Esophagus squamous epithelium (tissue), 4 donors: ENCODE data around the gene MAN2A2.

Source experiments
- POLR2A ChIP-seq, 4 donors: fragments of 450-650 bp; IDR thresholded peaks; one replicate each; pipeline ENCODE4 v1.6.1; 2017; ENCODE audit warnings: antibody characterized with exemption in 4 of 4, mild to moderate bottlenecking in 4 of 4, moderate library complexity in 3 of 4
- TF ChIP-seq, protein P1 (sequence below), 6 experiments: fragments of 450-650 bp in 4 of 6; fragments of 200-600 bp in 2 of 6; sonication (generic) in 2 of 6; IDR thresholded peaks; one replicate each; pipeline ENCODE4 v1.5.1; 2016 to 2019; ENCODE audit warnings: antibody characterized with exemption in 6 of 6, mild to moderate bottlenecking in 4 of 6, moderate library complexity in 4 of 6

DNA sequence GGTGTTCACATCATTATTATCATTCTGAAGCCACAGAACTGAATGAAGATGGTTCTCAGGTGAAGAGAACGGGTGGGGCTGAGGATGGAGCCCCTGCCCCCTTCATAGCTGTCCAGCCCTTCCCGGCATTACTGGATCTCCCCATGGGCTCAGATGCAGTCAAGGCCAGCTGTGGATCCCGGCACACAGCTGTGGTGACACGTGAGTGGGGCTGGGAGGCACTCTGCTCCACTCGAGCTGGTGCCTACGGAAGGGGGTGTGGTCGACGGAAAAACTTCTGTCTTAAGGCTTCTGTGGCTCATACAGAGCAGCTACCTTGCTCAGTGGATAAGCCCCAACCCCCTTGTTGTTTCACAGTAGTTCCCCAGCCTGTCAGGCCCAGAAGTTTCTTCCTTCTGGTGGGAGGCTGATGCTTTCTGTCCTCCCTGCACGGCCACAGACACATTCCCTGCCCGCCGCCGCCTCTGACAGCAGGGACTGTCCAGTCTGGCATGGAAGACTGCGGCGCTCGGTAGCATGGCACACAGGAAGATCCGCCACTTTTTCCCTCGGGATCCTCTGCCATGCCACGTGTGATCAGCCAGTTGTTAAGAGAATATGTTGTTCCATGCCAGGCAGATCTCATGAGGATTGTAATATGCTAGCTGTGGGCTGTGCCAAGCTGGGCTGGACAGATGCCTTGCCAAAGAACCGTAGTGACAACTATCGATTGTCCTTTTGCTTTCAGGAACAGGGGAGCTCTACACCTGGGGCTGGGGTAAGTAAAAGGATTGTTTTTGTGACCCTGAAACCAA is 57.4 kb downstream of the MAN2A2 start:
- no peak for TF ChIP-seq POLR2A (IDR thresholded peaks at IDR 0.05)
- TF ChIP-seq, protein P1, sequence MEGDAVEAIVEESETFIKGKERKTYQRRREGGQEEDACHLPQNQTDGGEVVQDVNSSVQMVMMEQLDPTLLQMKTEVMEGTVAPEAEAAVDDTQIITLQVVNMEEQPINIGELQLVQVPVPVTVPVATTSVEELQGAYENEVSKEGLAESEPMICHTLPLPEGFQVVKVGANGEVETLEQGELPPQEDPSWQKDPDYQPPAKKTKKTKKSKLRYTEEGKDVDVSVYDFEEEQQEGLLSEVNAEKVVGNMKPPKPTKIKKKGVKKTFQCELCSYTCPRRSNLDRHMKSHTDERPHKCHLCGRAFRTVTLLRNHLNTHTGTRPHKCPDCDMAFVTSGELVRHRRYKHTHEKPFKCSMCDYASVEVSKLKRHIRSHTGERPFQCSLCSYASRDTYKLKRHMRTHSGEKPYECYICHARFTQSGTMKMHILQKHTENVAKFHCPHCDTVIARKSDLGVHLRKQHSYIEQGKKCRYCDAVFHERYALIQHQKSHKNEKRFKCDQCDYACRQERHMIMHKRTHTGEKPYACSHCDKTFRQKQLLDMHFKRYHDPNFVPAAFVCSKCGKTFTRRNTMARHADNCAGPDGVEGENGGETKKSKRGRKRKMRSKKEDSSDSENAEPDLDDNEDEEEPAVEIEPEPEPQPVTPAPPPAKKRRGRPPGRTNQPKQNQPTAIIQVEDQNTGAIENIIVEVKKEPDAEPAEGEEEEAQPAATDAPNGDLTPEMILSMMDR (IDR thresholded peaks at IDR 0.05) = no peak
